HL-60/S4 treated with retinoic acid at 250 ng/mL for 4 days and 3 days (cell line): ENCODE data around the gene ELAVL4.

ENCODE experiments used
- in situ Hi-C: fragments of 300-500 bp; cut with MboI; formaldehyde crosslinking; loops from 2 replicates; pipeline ENCODE4 v1.7.0; 2022; ENCODE audit warnings: low sequenced_read_pairs

ELAVL4 gene

GRCh38 chr1:50237056-50237455 lies 128.3 kb downstream of the ELAVL4 start:
- in situ Hi-C loops, result no loop called here

DNA sequence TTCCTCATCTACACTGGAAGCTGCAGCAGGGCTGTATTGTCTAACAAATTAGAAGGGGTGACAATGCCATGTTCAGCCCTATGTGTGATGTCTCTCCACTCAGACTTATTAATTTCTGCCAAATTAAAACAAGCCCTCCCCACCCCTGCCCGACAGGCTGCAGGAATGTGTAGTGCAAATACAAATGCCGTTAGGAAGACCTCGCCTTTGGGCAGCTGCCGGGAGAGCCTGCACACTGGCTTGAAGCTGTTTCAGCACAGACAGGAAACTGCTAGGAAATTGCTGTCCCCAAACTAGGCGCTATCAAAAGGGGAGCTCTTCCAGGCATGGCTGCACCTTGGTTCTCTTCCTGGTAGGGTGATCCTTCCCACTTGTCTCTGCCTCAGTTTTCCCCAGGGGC lies 135.2 kb downstream of the ELAVL4 start:
- in situ Hi-C loops, result no loop called here

- in situ Hi-C loops, result no loop called here
Observed at GRCh38 chr1:50246869-50247268, 138.1 kb downstream of the ELAVL4 start.

DNA sequence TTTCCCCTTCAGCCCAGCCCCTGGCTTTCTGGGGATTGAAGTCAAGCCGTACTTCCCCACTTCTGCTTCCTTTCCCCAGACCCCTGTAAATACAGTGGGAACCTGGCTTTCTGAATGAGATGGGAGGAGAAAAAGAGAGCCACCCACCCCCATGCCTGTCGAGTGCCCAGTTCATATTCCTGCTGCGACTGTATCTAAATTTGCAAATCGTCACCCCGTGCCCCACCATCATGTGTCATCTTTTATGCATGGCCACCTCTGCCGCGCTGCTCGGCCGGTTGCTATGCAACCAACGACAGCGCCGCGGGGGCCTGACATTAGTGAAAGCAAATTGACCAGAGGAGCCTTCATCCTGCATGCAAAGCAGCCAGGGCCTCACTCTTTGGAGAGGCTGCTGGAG lies 143.0 kb downstream of the ELAVL4 start:
- in situ Hi-C loops, result no loop called here

GRCh38 chr1:50252196-50252595 lies 143.5 kb downstream of the ELAVL4 start:
- in situ Hi-C loops, result no loop called here
